Measurements from ENCODE around the gene MCF2L.

- TF ChIP-seq CTCF (IDR thresholded peaks at IDR 0.05) (no peak), POLR2A (IDR thresholded peaks at IDR 0.05) (no peak)
Measured at GRCh38 chr13:112940236-112940635, 28.8 kb upstream of the MCF2L start.
